Loucy (cell line): ENCODE measurements around the gene GRM7.

Experiments
- H2AFZ ChIP-seq: fragments of 200-600 bp; sonication (generic); 2 replicates; pipeline ENCODE4 v1.6.0; 2016; ENCODE audit warnings: antibody characterized with exemption, mild to moderate bottlenecking, low read length, moderate library complexity
- H3F3A ChIP-seq: fragments of 200-600 bp; 2 replicates; pipeline ENCODE4 v1.6.0; 2016; ENCODE audit warnings: antibody characterized with exemption, low read depth, mild to moderate bottlenecking
- H3K27me3 ChIP-seq: fragments of 200-600 bp; sonication (generic); 2 replicates; pipeline ENCODE4 v1.6.1; 2014; ENCODE audit warnings: low read length, mild to moderate bottlenecking; ENCODE audit not compliant: insufficient read depth, poor library complexity, severe bottlenecking
- H3K36me3 ChIP-seq: fragments of 200-600 bp; sonication (generic); 2 replicates; pipeline ENCODE4 v1.6.1; 2016; ENCODE audit warnings: low read length; ENCODE audit not compliant: insufficient read depth
- H3K4me1 ChIP-seq: fragments of 200-600 bp; sonication (generic); 2 replicates; pipeline ENCODE4 v1.5.1; 2014; ENCODE audit warnings: low read length, mild to moderate bottlenecking; ENCODE audit not compliant: insufficient read depth, poor library complexity, severe bottlenecking
- H3K4me2 ChIP-seq: fragments of 200-600 bp; sonication (generic); 2 replicates; pipeline ENCODE4 v1.6.0; 2014; ENCODE audit warnings: antibody characterized with exemption, low read length, low read depth, mild to moderate bottlenecking; ENCODE audit not compliant: poor library complexity, severe bottlenecking
- H3K4me3 ChIP-seq: fragments of 200-600 bp; sonication (generic); 2 replicates; pipeline ENCODE4 v1.5.1; 2014; ENCODE audit warnings: low read length, mild to moderate bottlenecking, mixed read lengths; ENCODE audit not compliant: poor library complexity, severe bottlenecking
- H3K79me2 ChIP-seq: fragments of 200-600 bp; sonication (generic); 2 replicates; pipeline ENCODE4 v1.6.1; 2014; ENCODE audit warnings: low read length; ENCODE audit not compliant: insufficient read depth
- H3K9ac ChIP-seq: fragments of 200-600 bp; sonication (generic); 2 replicates; pipeline ENCODE4 v1.6.0; 2014; ENCODE audit warnings: mild to moderate bottlenecking, low read depth, low read length, moderate library complexity; ENCODE audit not compliant: poor library complexity, severe bottlenecking
- H3K9me2 ChIP-seq: fragments of 200-600 bp; sonication (generic); replicated peaks from 2 replicates; pipeline ENCODE4 v1.6.1; 2016; ENCODE audit warnings: low read depth, low read length, mixed read lengths
- H3K9me3 ChIP-seq: fragments of 200-600 bp; sonication (generic); 2 replicates; pipeline ENCODE4 v1.6.1; 2014; ENCODE audit warnings: mild to moderate bottlenecking, antibody characterized with exemption, low read length, low read depth; ENCODE audit not compliant: insufficient read depth
- H4K20me1 ChIP-seq: fragments of 200-600 bp; sonication (generic); 2 replicates; pipeline ENCODE4 v1.6.0; 2014; ENCODE audit warnings: antibody characterized with exemption, low read length, mild to moderate bottlenecking; ENCODE audit not compliant: insufficient read depth, poor library complexity, severe bottlenecking
- CTCF ChIP-seq: fragments of 200-600 bp; sonication (generic); conservative IDR thresholded peaks from 2 replicates; pipeline ENCODE4 v1.5.1; 2014; ENCODE audit warnings: mild to moderate bottlenecking, antibody characterized with exemption, low read length
- EZH2phosphoT487 ChIP-seq: fragments of 200-600 bp; IDR thresholded peaks from 2 replicates; pipeline ENCODE4 v1.6.1; 2018; ENCODE audit warnings: antibody characterized with exemption, mild to moderate bottlenecking, moderate library complexity, borderline replicate concordance

The GRM7 gene

DNA sequence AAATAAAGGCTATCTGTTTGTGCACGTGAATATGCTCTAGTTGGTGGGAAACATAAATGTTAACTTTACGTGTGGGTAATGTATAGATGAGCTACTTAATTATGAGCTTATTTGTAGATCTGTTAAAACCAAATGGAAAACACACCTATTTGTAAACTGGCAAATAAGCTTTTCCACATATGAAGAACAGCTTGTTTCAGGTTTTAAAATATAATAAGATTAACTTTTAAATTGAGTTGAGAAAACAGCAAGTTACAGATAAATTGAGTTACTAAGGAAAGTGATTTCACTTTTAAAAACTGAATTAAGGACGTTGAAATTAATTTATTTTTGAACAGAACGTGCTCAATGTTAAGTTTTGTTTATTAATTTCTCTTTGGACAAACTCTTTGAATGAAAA is 140.5 kb downstream of the GRM7 start:
- TF ChIP-seq EZH2phosphoT487 (no peak), CTCF (no peak)
- H3K9ac ChIP-seq: no peak overlapping the region

GRCh38 chr3:7015683-7016440 is 154.9 kb downstream of the GRM7 start:
- Histone ChIP-seq H3K36me3 (no peaks in the 10 kb centered on the region), H3K4me1 (no peaks in the 10 kb centered on the region), H2AFZ (no peak overlapping the region), H3K79me2 (no peaks in the 10 kb centered on the region), H3K4me2 (no peak overlapping the region), H3F3A (no peaks in the 10 kb centered on the region), H3K4me3 (no peak overlapping the region), H3K9me2 (0 out of 2 replicates have a peak, but pooled peaks cover 5% of the 10 kb centered on the region), H3K27me3 (no peaks in the 10 kb centered on the region), H3K9ac (no peak overlapping the region), H4K20me1 (no peaks in the 10 kb centered on the region), H3K9me3 (no peaks in the 10 kb centered on the region)
- TF ChIP-seq EZH2phosphoT487 (no peak), CTCF (no peak)

More for the DNA sequence above, 140.5 kb downstream of the GRM7 start:
- H3K4me1 ChIP-seq: no peaks in the 10 kb centered on the region
- no peaks in the 10 kb centered on the region for H3K27me3 ChIP-seq
- no peaks in the 10 kb centered on the region for H3F3A ChIP-seq
- H3K79me2 ChIP-seq: no peaks in the 10 kb centered on the region
- H3K9me3 ChIP-seq: no peaks in the 10 kb centered on the region
- H3K4me3 ChIP-seq: no peak overlapping the region
- no peaks in the 10 kb centered on the region for H4K20me1 ChIP-seq
- no peaks in the 10 kb centered on the region for H3K36me3 ChIP-seq
- H3K9me2 ChIP-seq: no peaks in the 10 kb centered on the region
- no peak overlapping the region for H3K4me2 ChIP-seq
- no peak overlapping the region for H2AFZ ChIP-seq

- H3K27me3 ChIP-seq: no peaks in the 10 kb centered on the region
- no peaks in the 10 kb centered on the region for H3K9me2 ChIP-seq
- no peak overlapping the region for H3K4me2 ChIP-seq
- no peak overlapping the region for H3K4me3 ChIP-seq
- no peaks in the 10 kb centered on the region for H4K20me1 ChIP-seq
- H3K79me2 ChIP-seq: no peaks in the 10 kb centered on the region
- no peak overlapping the region for H2AFZ ChIP-seq
- H3K9ac ChIP-seq: no peak overlapping the region
- no peaks in the 10 kb centered on the region for H3K36me3 ChIP-seq
- no peaks in the 10 kb centered on the region for H3K9me3 ChIP-seq
- H3F3A ChIP-seq: no peaks in the 10 kb centered on the region
- no peaks in the 10 kb centered on the region for H3K4me1 ChIP-seq
- TF ChIP-seq EZH2phosphoT487 (no peak), CTCF (no peak)
Measured at GRCh38 chr3:7025581-7026300, 164.8 kb downstream of the GRM7 start.
